SK-N-SH (cell line): Measurements from ENCODE around the gene PHF3.

Source experiments
- CHD2 ChIP-seq: fragments of 150-350 bp; IDR thresholded peaks from 2 replicates; pipeline ENCODE4 v1.6.1; 2018; ENCODE audit warnings: low read length; ENCODE audit not compliant: partially characterized antibody
- GATA2 ChIP-seq: sonication (generic); formaldehyde crosslinking; IDR thresholded peaks from 2 replicates; pipeline ENCODE4 v1.5.0; 2020; ENCODE audit warnings: mild to moderate bottlenecking, missing genetic modification reagents
- NFIC ChIP-seq: IDR thresholded peaks from 2 replicates; pipeline ENCODE4 v1.4.0; 2012; ENCODE audit warnings: borderline replicate concordance
- TF ChIP-seq, protein P1 (sequence below): fragments of 200-600 bp; sonication (generic); IDR thresholded peaks from 2 replicates; pipeline ENCODE4 v1.6.1; 2017; ENCODE audit warnings: antibody characterized with exemption, mild to moderate bottlenecking, moderate library complexity

DNA sequence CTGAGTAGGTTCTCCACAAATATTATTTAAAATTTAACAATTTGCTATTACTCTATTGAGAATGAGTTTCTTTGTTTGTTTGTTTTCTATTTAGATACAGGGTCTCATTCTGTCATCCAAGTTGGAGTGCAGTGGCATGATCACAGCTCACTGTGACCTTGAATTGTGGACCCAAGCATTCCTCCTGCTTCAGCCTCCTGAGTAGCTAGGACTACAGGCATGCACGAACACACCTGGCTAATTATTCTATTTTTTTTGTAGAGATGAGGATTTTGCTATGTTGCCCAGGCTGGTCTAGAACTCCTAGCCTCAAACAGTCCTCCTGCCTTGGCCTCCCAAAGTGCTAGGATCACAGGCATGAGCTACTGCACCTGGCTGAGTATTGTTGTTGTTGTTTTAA lies 122.2 kb downstream of the PHF3 start:
- TF ChIP-seq GATA2 (CRISPR knock-in tag) (no peak), CHD2 (no peak), NFIC (no peak)
- TF ChIP-seq, protein P1, sequence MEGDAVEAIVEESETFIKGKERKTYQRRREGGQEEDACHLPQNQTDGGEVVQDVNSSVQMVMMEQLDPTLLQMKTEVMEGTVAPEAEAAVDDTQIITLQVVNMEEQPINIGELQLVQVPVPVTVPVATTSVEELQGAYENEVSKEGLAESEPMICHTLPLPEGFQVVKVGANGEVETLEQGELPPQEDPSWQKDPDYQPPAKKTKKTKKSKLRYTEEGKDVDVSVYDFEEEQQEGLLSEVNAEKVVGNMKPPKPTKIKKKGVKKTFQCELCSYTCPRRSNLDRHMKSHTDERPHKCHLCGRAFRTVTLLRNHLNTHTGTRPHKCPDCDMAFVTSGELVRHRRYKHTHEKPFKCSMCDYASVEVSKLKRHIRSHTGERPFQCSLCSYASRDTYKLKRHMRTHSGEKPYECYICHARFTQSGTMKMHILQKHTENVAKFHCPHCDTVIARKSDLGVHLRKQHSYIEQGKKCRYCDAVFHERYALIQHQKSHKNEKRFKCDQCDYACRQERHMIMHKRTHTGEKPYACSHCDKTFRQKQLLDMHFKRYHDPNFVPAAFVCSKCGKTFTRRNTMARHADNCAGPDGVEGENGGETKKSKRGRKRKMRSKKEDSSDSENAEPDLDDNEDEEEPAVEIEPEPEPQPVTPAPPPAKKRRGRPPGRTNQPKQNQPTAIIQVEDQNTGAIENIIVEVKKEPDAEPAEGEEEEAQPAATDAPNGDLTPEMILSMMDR = no peak
